ENCODE results near the gene RFLNA. TPM values are rescaled to one million over a fixed set of nuclear protein-coding genes. Genes with fewer than 3 reads are reported as not detected.
A peak's percentile ranks its signal among the peaks of the same experiment; 100 is the strongest.

Gene RFLNA
- total RNA-seq, 2 donors from 2014 or later: 5.4 to 13.7 TPM

- intact Hi-C loops (cut with DNase I): no loop called here
- Histone ChIP-seq H3K9me3 (no peaks in the 10 kb centered on the region), H3K4me1 (replicated peaks) (no peaks in the 10 kb centered on the region), H3K27ac (no peak overlapping the region), H3K27me3 (replicated peaks; ENCODE audit: insufficient read depth) (no peaks in the 10 kb centered on the region), H3K4me3 (no peak overlapping the region), H3K36me3 (peaks cover 3 to 40% of the 10 kb centered on the region in 2 donors)
- WGBS: 85% methylated on average over 14 of the region's 23 CpGs
- TF ChIP-seq POLR2AphosphoS5 (IDR thresholded peaks at IDR 0.05) (no peak), CTCF (IDR thresholded peaks at IDR 0.05) (no peak), POLR2A (IDR thresholded peaks at IDR 0.05) (no peak)
- no peak for DNase-seq (ENCODE audit: low spot score)
Observed at GRCh38 chr12:124326104-124326503, 31.2 kb downstream of the RFLNA start.

GRCh38 chr12:124326871-124327270 is 32.0 kb downstream of the RFLNA start:
- DNase-seq (ENCODE audit: low spot score): no peak
- intact Hi-C loops (cut with DNase I): no loop called here
- Histone ChIP-seq H3K9me3 (no peaks in the 10 kb centered on the region), H3K4me3 (no peak overlapping the region), H3K27me3 (replicated peaks; ENCODE audit: insufficient read depth) (no peaks in the 10 kb centered on the region), H3K36me3 (peaks cover 3 to 44% of the 10 kb centered on the region in 2 donors), H3K4me1 (replicated peaks) (no peaks in the 10 kb centered on the region), H3K27ac (no peak overlapping the region)
- WGBS: 70% methylated on average over 9 of the region's 9 CpGs
- TF ChIP-seq POLR2A (IDR thresholded peaks at IDR 0.05) (no peak), POLR2AphosphoS5 (IDR thresholded peaks at IDR 0.05) (no peak), CTCF (IDR thresholded peaks at IDR 0.05) (no peak)

- Histone ChIP-seq H3K4me1 (replicated peaks) (no peaks in the 10 kb centered on the region), H3K27me3 (replicated peaks; ENCODE audit: insufficient read depth) (no peaks in the 10 kb centered on the region), H3K27ac (no peak overlapping the region), H3K9me3 (no peaks in the 10 kb centered on the region), H3K4me3 (no peak overlapping the region), H3K36me3 (peaks cover 3 to 51% of the 10 kb centered on the region in 2 donors)
- 62% methylated on average over 18 of the region's 18 CpGs for WGBS
- no peak for DNase-seq (ENCODE audit: low spot score)
- intact Hi-C loops (cut with DNase I): no loop called here
- no peak for TF ChIP-seq POLR2AphosphoS5 (IDR thresholded peaks at IDR 0.05)
- no peak for TF ChIP-seq CTCF (IDR thresholded peaks at IDR 0.05)
Observed at GRCh38 chr12:124327362-124328043, 32.6 kb downstream of the RFLNA start.

GRCh38 chr12:124328116-124328515 is 33.2 kb downstream of the RFLNA start:
- no peaks in the 10 kb centered on the region for H3K27me3 ChIP-seq (replicated peaks; ENCODE audit: insufficient read depth)
- no peaks in the 10 kb centered on the region for H3K4me1 ChIP-seq (replicated peaks)
- intact Hi-C loops (cut with DNase I): no loop called here
- no peak overlapping the region for H3K4me3 ChIP-seq
- no peak for TF ChIP-seq POLR2A (IDR thresholded peaks at IDR 0.05)
- TF ChIP-seq POLR2AphosphoS5 (IDR thresholded peaks at IDR 0.05): peak; percentile 22
- DNase-seq (ENCODE audit: low spot score): no peak
- H3K27ac ChIP-seq: no peak overlapping the region
- H3K9me3 ChIP-seq: no peaks in the 10 kb centered on the region
- 65% methylated on average over 13 of the region's 13 CpGs for WGBS
- peaks cover 3 to 57% of the 10 kb centered on the region in 2 donors for H3K36me3 ChIP-seq

GRCh38 chr12:124328636-124329035 is 33.7 kb downstream of the RFLNA start:
- Histone ChIP-seq H3K9me3 (no peaks in the 10 kb centered on the region), H3K27ac (no peak overlapping the region), H3K36me3 (peaks cover 3 to 57% of the 10 kb centered on the region in 2 donors), H3K27me3 (replicated peaks; ENCODE audit: insufficient read depth) (no peaks in the 10 kb centered on the region), H3K4me1 (replicated peaks) (no peaks in the 10 kb centered on the region), H3K4me3 (no peak overlapping the region)
- 78% methylated on average over 14 of the region's 14 CpGs for WGBS
- TF ChIP-seq POLR2A (IDR thresholded peaks at IDR 0.05) (no peak), CTCF (IDR thresholded peaks at IDR 0.05) (no peak), POLR2AphosphoS5 (IDR thresholded peaks at IDR 0.05) (no peak)
- no peak for DNase-seq (ENCODE audit: low spot score)
- intact Hi-C loops (cut with DNase I): no loop called here

Measured in prostate gland (tissue), 2 donors.